WI38 (cell line): Measurements from ENCODE around the gene TGFBR1.

ENCODE experiments used
- H3K4me3 ChIP-seq: 2 replicates; pipeline ENCODE4 v1.5.1; 2011; ENCODE audit warnings: low read depth, mild to moderate bottlenecking, control low read depth, low read length
- CTCF ChIP-seq: IDR thresholded peaks from 2 replicates; pipeline ENCODE4 v1.5.1; 2012; ENCODE audit warnings: low read depth, mild to moderate bottlenecking, control low read depth, low read length

TGFBR1 gene

GRCh38 chr9:99169982-99170761 is 65.3 kb downstream of the TGFBR1 start:
- H3K4me3 ChIP-seq = no peak overlapping the region
- no peak for TF ChIP-seq CTCF

- H3K4me3 ChIP-seq = no peak overlapping the region
- TF ChIP-seq CTCF = no peak
Observed at GRCh38 chr9:99171225-99172123, 66.6 kb downstream of the TGFBR1 start.

- no peak for TF ChIP-seq CTCF
- no peak overlapping the region for H3K4me3 ChIP-seq
Observed at GRCh38 chr9:99172124-99173091, 67.5 kb downstream of the TGFBR1 start.

GRCh38 chr9:99173570-99174504 is 68.9 kb downstream of the TGFBR1 start:
- no peak for TF ChIP-seq CTCF
- H3K4me3 ChIP-seq = no peak overlapping the region

GRCh38 chr9:99176527-99177013 is 71.7 kb downstream of the TGFBR1 start:
- no peak overlapping the region for H3K4me3 ChIP-seq
- no peak for TF ChIP-seq CTCF

- no peak for TF ChIP-seq CTCF
- no peak overlapping the region for H3K4me3 ChIP-seq
Observed at GRCh38 chr9:99177576-99178366, 72.9 kb downstream of the TGFBR1 start.
